Neural crest cell (in vitro differentiated cells): Measurements from ENCODE around the gene AGBL1. TPM values are rescaled to one million over a fixed set of nuclear protein-coding genes. Genes with fewer than 3 reads are reported as not detected.

Experiments used
- DNase-seq: peaks from one replicate; pipeline ENCODE4 v3.0.0; 2021; ENCODE audit warnings: low read depth, mixed read lengths, low spot score
- H3K27ac Mint-ChIP-seq: one replicate; pipeline ENCODE4 v1.8.0; 2021; ENCODE audit warnings: mild to moderate bottlenecking, mixed read lengths; ENCODE audit not compliant: unreplicated experiment
- H3K27me3 Mint-ChIP-seq: 2 replicates; pipeline ENCODE4 v1.8.0; 2021; ENCODE audit warnings: low read depth, mild to moderate bottlenecking, mixed read lengths
- H3K36me3 Mint-ChIP-seq: 2 replicates; pipeline ENCODE4 v1.8.0; 2021; ENCODE audit warnings: low read depth, mild to moderate bottlenecking, mixed read lengths
- H3K4me1 Mint-ChIP-seq: 2 replicates; pipeline ENCODE4 v1.8.0; 2021; ENCODE audit warnings: mixed read lengths
- H3K4me3 Mint-ChIP-seq: one replicate; pipeline ENCODE4 v1.8.0; 2021; ENCODE audit warnings: mild to moderate bottlenecking, mixed read lengths
- H3K9me3 Mint-ChIP-seq: 2 replicates; pipeline ENCODE4 v1.8.0; 2021; ENCODE audit warnings: mixed read lengths
- CTCF ChIP-seq: fragments of 200-600 bp; sonication (generic); conservative IDR thresholded peaks from 2 replicates; pipeline ENCODE4 v1.5.0; 2021; ENCODE audit warnings: antibody characterized with exemption, mild to moderate bottlenecking
- total RNA-seq: library from RNA; stranded (reverse); gene quantifications from 2 replicates; pipeline ENCODE4 v1.2.1, GENCODE V29; 2021

The AGBL1 gene
- total RNA-seq, 1 donor from 2014 or later = 0.05 TPM

GRCh38 chr15:86082619-86083380, 3.1 kb downstream of the AGBL1 start:
- DNase-seq = no peak
- Mint-ChIP-seq H3K4me3 (no peak overlapping the region), H3K27ac (no peak overlapping the region), H3K27me3 (peaks cover 11% of the 10 kb centered on the region), H3K36me3 (no peaks in the 10 kb centered on the region), H3K4me1 (no peaks in the 10 kb centered on the region), H3K9me3 (no peaks in the 10 kb centered on the region)
- no peak for TF ChIP-seq CTCF

- no peak for TF ChIP-seq CTCF
- Mint-ChIP-seq H3K4me1 (peaks cover 18% of the 10 kb centered on the region), H3K27ac (no peak overlapping the region), H3K27me3 (peaks cover 11% of the 10 kb centered on the region), H3K4me3 (no peak overlapping the region), H3K9me3 (no peaks in the 10 kb centered on the region), H3K36me3 (no peaks in the 10 kb centered on the region)
- DNase-seq = no peak
These were observed 8.1 kb downstream of the AGBL1 start for GRCh38 chr15:86087808-86088207.

DNA sequence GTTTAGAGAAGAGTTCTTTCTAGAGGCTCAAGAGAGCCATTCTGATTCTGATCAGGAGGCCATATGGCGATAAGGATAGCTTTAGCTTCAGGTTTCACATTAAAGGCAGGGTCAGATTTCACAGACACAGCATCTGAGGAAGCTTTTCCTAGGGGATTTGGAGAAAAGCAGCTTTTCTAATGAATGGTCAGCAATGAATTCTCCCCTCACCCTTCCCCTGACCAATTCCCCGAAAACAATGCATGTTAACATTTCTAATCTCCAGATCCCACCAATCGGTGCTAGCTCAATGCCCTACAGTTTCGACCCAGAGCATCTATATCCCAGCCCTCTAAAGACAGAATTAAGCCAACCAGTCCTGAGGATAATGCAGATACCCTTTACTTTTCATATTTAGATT, 9.8 kb downstream of the AGBL1 start:
- H3K36me3 Mint-ChIP-seq = no peaks in the 10 kb centered on the region
- H3K27me3 Mint-ChIP-seq = peaks cover 11% of the 10 kb centered on the region
- no peaks in the 10 kb centered on the region for H3K9me3 Mint-ChIP-seq
- no peak overlapping the region for H3K4me3 Mint-ChIP-seq
- peaks cover 18% of the 10 kb centered on the region for H3K4me1 Mint-ChIP-seq
- peak overlapping the region; percentile 59 for H3K27ac Mint-ChIP-seq
- TF ChIP-seq CTCF = no peak
- DNase-seq = no peak

DNA sequence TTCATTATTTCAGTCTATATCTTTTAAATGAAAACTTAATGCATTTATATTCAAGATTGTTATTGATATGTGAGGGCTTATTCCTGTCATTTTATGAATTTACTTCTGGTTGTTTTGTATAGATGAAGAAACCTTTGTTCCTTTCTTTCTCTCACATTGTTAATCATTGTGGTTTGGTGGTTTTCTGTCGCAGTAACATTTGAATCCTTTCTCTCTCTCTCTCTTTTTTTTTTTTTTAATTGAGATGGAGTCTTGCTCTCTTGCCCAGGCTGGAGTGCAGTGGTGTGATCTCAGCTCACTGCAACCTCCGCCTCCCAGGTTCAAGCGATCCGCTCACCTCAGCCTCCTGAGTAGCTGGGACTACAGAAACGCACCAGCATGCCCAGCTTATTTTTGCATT, 22.1 kb downstream of the AGBL1 start:
- DNase-seq = no peak
- no peak for TF ChIP-seq CTCF
- Mint-ChIP-seq H3K9me3 (peaks cover 8% of the 10 kb centered on the region), H3K4me3 (no peak overlapping the region), H3K27me3 (peaks cover 14% of the 10 kb centered on the region), H3K27ac (no peak overlapping the region), H3K4me1 (no peaks in the 10 kb centered on the region), H3K36me3 (no peaks in the 10 kb centered on the region)

DNA sequence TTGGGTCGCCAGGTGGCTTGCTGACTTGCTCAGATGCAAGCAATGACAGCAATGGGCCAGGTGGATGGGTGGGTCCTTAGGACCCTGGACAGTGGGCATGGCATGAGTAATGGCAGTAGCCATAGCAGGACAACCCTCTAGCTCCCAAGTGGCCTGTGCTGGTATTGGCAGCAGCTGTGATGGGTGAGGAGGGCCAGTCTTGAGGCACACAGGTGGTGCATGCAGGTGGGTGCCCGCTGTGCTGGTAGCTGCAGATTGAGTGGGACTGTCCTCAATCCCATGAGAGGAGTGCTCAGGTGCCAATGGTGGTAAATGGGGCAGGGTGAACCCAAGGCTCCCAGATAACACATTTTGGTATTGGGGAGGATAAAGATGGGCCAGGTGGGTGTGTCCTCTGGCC, 24.2 kb downstream of the AGBL1 start:
- no peak for DNase-seq
- Mint-ChIP-seq H3K27me3 (peaks cover 12% of the 10 kb centered on the region), H3K4me3 (no peak overlapping the region), H3K36me3 (no peaks in the 10 kb centered on the region), H3K9me3 (peaks cover 5% of the 10 kb centered on the region), H3K27ac (no peak overlapping the region), H3K4me1 (no peaks in the 10 kb centered on the region)
- no peak for TF ChIP-seq CTCF
